HG03460 (cell line): ENCODE data around the gene FNBP1L.

Experiments
- ATAC-seq: cut with Tn5 transposase; IDR thresholded peaks from one replicate; pipeline ENCODE4 v1.9.1; 2021; ENCODE audit not compliant: unreplicated experiment

FNBP1L gene

GRCh38 chr1:93569489-93569888 is 121.6 kb downstream of the FNBP1L start:
- no peak for ATAC-seq

- no peak for ATAC-seq
Observed at GRCh38 chr1:93571623-93572310, 123.8 kb downstream of the FNBP1L start.

GRCh38 chr1:93573940-93574469 is 126.1 kb downstream of the FNBP1L start:
- no peak for ATAC-seq

- ATAC-seq, result no peak
Observed at GRCh38 chr1:93574511-93574910, 126.6 kb downstream of the FNBP1L start.

GRCh38 chr1:93574991-93575390 is 127.1 kb downstream of the FNBP1L start:
- no peak for ATAC-seq

GRCh38 chr1:93575621-93576284 is 127.8 kb downstream of the FNBP1L start:
- no peak for ATAC-seq

- ATAC-seq, result no peak
Observed at GRCh38 chr1:93576346-93576745, 128.4 kb downstream of the FNBP1L start.

GRCh38 chr1:93576746-93577145 is 128.8 kb downstream of the FNBP1L start:
- no peak for ATAC-seq

- no peak for ATAC-seq
Observed at GRCh38 chr1:93577536-93578432, 129.9 kb downstream of the FNBP1L start.

GRCh38 chr1:93578433-93578830 is 130.5 kb downstream of the FNBP1L start:
- ATAC-seq, result no peak

GRCh38 chr1:93578911-93579825 is 131.2 kb downstream of the FNBP1L start:
- no peak for ATAC-seq

GRCh38 chr1:93579891-93580290 is 132.0 kb downstream of the FNBP1L start:
- no peak for ATAC-seq

GRCh38 chr1:93581917-93582850 is 134.3 kb downstream of the FNBP1L start:
- no peak for ATAC-seq

GRCh38 chr1:93584261-93585003 is 136.5 kb downstream of the FNBP1L start:
- ATAC-seq, result no peak

GRCh38 chr1:93585059-93585966 is 137.4 kb downstream of the FNBP1L start:
- ATAC-seq, result no peak

GRCh38 chr1:93587354-93587753 is 139.4 kb downstream of the FNBP1L start:
- ATAC-seq, result no peak

- ATAC-seq, result no peak
Observed at GRCh38 chr1:93588206-93588605, 140.3 kb downstream of the FNBP1L start.

- ATAC-seq, result no peak
Observed at GRCh38 chr1:93588955-93589354, 141.0 kb downstream of the FNBP1L start.
